ENCODE data around the gene COL18A1.

COL18A1 gene

DNA sequence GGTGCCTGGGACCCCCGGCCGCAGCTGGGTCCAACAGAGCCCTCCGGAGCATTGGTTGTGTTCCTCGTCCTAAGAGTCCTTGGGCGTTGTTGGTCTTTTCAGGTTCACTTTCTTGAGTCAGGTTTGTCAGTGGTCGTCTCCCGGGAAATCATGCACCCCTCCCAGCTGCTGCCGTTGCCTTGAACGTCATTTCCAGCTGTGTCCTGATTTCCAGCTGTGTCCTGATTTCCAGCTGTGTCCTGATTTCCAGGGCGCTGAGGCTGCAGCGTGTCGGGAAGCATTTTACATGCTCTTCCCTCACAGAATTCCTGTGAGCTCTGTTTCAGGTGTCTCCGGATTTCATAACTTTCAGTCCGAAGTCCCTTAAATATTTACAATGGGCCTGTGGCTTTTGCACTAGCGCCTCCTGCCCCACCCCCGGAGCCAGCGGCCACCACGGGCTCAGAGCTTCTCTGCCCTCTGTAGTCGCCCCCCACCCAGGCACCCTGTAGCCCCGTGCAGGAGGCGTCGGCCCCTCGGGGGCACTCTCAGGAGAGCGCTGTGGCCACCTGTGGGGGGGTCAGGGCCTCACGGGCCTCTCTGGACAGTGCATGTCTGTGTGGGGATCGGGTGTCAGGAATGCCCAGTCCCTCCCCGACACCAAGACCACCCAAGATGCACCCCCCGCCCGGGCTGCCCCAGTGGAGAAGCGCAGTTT, 66.7 kb downstream of the COL18A1 start:
- ChIA-PET CTCF (no interaction called here), POLR2A (no interaction called here)
- TF ChIP-seq, protein P1, sequence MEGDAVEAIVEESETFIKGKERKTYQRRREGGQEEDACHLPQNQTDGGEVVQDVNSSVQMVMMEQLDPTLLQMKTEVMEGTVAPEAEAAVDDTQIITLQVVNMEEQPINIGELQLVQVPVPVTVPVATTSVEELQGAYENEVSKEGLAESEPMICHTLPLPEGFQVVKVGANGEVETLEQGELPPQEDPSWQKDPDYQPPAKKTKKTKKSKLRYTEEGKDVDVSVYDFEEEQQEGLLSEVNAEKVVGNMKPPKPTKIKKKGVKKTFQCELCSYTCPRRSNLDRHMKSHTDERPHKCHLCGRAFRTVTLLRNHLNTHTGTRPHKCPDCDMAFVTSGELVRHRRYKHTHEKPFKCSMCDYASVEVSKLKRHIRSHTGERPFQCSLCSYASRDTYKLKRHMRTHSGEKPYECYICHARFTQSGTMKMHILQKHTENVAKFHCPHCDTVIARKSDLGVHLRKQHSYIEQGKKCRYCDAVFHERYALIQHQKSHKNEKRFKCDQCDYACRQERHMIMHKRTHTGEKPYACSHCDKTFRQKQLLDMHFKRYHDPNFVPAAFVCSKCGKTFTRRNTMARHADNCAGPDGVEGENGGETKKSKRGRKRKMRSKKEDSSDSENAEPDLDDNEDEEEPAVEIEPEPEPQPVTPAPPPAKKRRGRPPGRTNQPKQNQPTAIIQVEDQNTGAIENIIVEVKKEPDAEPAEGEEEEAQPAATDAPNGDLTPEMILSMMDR (IDR thresholded peaks at IDR 0.05; ENCODE audit: control extremely low read depth, extremely low read depth, low read depth, missing control alignments): no peak
- DNase-seq (ENCODE audit: extremely low spot score): no peak

DNA sequence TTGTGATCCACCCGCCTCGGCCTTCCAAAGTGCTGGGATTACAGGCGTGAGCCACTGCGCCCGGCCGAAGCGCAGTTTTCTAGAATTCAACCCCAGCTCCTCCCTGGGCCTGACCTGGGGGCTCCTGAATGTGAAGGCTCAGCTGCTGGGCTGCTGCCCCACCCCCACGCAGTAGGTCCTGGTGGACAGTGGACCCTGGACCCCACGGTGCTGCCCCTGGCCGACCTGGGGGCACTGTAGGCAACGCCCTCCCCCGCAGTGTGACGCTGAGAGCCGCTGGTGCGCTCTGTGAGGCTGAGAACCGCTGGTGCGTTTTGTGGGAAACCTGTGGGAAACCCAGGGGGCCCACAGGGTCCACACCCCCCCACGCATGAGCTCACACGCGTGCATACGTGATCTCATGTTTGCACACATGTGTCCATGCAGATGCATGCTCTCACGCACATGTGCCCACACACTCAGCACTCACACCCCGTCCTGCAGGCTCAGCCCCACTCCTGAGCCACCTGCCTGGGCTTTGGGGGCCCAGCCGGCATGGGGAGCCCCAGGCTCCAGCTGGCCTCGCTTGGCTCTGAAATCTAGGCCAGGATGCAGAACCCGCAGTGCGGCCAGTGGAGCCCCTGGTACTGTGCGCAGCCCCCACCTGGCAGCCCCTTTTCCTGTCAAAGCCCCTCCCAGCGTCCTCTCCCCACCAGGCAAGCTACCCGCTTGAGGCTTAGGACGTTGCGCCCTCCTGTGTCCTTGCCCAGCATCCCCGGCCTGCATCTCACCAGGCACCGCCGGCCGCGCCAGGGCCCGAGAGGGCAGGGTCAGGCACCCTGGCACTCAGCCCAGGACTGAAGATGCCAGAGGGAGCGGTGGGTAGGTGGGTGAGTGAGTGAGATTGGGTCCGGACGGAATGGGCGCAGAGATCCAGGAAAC, 67.7 kb downstream of the COL18A1 start:
- ChIA-PET CTCF (no interaction called here), POLR2A (no interaction called here)
- TF ChIP-seq, protein P1 (IDR thresholded peaks at IDR 0.05; ENCODE audit: control extremely low read depth, extremely low read depth, low read depth, missing control alignments): no peak
- no peak for DNase-seq (ENCODE audit: extremely low spot score)

- DNase-seq (ENCODE audit: extremely low spot score): no peak
- ChIA-PET CTCF (no interaction called here), POLR2A (no interaction called here)
- TF ChIP-seq, protein P1 (IDR thresholded peaks at IDR 0.05; ENCODE audit: control extremely low read depth, extremely low read depth, low read depth, missing control alignments): no peak
Measured at GRCh38 chr21:45473496-45474322, 68.7 kb downstream of the COL18A1 start.

- ChIA-PET POLR2A (no interaction called here), CTCF (no interaction called here)
- TF ChIP-seq, protein P1 (IDR thresholded peaks at IDR 0.05; ENCODE audit: control extremely low read depth, extremely low read depth, low read depth, missing control alignments): no peak
- DNase-seq (ENCODE audit: extremely low spot score): no peak
Measured at GRCh38 chr21:45474323-45474950, 69.5 kb downstream of the COL18A1 start.

DNA sequence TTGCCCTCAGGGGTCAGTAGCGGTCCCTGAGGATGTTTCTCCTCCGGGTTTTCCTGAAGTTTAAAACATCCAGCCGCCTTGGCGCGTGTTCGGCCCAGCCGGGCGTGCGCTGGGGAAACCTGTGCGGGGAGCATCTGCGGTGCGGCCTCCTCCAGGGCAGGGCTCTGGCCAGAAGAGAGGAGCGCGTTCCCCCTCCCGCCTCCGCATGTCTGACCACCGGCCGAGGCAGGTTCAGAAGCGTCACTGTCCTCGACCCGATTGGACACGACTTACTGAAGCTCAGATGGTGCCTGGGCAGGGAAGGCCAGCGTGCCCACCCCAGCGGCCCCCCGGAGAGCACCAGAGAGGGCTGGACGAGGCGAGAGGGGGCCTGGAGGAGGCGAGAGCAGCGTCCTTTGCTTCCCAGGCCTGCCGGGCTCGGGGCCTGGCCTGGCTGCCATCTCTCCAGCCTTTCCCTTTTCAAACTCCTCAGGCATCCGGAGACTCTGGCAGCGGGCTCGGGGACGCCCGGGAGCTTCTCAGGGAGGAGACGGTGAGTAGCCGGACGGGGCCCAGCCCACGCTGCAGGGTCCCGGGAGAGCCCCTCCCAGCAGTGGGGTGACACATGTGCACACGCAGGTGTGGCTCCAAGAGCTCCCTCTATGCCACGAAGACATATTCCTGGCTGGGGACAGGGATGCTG, 70.2 kb downstream of the COL18A1 start:
- CTCF ChIA-PET: interaction anchor here (0.9 kb wide), 1 partner anchor 346 kb away, joined by 4 read pairs; no protein-coding TSS in a partner anchor
- DNase-seq (ENCODE audit: extremely low spot score): no peak
- TF ChIP-seq, protein P1 (IDR thresholded peaks at IDR 0.05; ENCODE audit: control extremely low read depth, extremely low read depth, low read depth, missing control alignments): no peak
- POLR2A ChIA-PET: no interaction called here

All from GM10248 (cell line).